Glutamatergic neuron (in vitro differentiated cells): ENCODE data around the gene CCT2. TPM values are rescaled to one million over a fixed set of nuclear protein-coding genes. Genes with fewer than 3 reads are reported as not detected.

ENCODE experiments used
- DNase-seq: peaks from one replicate; pipeline ENCODE4 v3.0.0; 2022
- H3K27ac Mint-ChIP-seq: one replicate; pipeline ENCODE4 v1.8.0; 2020; ENCODE audit warnings: mild to moderate bottlenecking, mixed read lengths, inconsistent platforms; ENCODE audit not compliant: unreplicated experiment
- H3K27me3 Mint-ChIP-seq: one replicate; pipeline ENCODE4 v1.8.0; 2020; ENCODE audit warnings: mild to moderate bottlenecking, moderate library complexity, mixed read lengths, inconsistent platforms; ENCODE audit not compliant: unreplicated experiment
- H3K36me3 Mint-ChIP-seq: one replicate; pipeline ENCODE4 v1.8.0; 2020; ENCODE audit warnings: mild to moderate bottlenecking, mixed read lengths, inconsistent platforms; ENCODE audit not compliant: unreplicated experiment
- H3K4me1 Mint-ChIP-seq: one replicate; pipeline ENCODE4 v1.8.0; 2020; ENCODE audit warnings: mild to moderate bottlenecking, low read depth, mixed read lengths, inconsistent platforms; ENCODE audit not compliant: unreplicated experiment
- H3K4me3 Mint-ChIP-seq: one replicate; pipeline ENCODE4 v1.8.0; 2020; ENCODE audit warnings: mild to moderate bottlenecking, mixed read lengths, inconsistent platforms; ENCODE audit not compliant: unreplicated experiment
- H3K9me3 Mint-ChIP-seq: one replicate; pipeline ENCODE4 v1.8.0; 2020; ENCODE audit warnings: mild to moderate bottlenecking, moderate library complexity, mixed read lengths, inconsistent platforms; ENCODE audit not compliant: unreplicated experiment
- total RNA-seq: library from RNA; stranded (reverse); fragmentation: NEBNext Ultra II Directional; extraction: Animal tissue kit (Norgen Biotek cat#: 25700); gene quantifications from one replicate; pipeline ENCODE4 v1.2.1, GENCODE V29; 2021; ENCODE audit not compliant: unreplicated experiment
- TF ChIP-seq, protein P1 (sequence below): fragments of 200-600 bp; sonication (generic); IDR thresholded peaks from one replicate; pipeline ENCODE4 v1.5.0; 2021; ENCODE audit not compliant: partially characterized antibody, unreplicated experiment

Gene CCT2
- total RNA-seq, 1 donor from 2014 or later: 298 TPM

DNA sequence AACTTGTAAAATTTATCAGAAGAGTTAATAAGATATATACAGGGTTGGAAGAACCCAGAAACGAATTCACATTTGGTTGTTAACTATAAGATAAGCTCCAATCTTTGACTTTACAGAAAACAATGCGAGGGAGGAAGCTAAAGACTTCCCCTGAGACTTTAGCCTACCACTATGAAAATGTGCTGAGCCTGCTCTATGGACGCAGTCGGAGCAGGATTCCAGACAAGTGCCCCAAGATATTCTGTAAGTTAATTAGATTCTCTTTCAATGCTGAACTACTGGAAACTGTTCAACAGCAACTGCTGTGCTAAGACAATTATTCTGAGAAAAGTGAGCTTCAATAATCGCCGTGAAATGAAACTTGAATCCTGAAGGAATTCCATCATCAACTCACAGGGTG, 33.8 kb downstream of the CCT2 start:
- Mint-ChIP-seq H3K36me3 (no peaks in the 10 kb centered on the region), H3K27ac (no peak overlapping the region), H3K9me3 (peaks cover 5% of the 10 kb centered on the region), H3K4me1 (peaks cover 24% of the 10 kb centered on the region), H3K27me3 (peaks cover 2% of the 10 kb centered on the region), H3K4me3 (no peak overlapping the region)
- no peak for DNase-seq
- TF ChIP-seq, protein P1, sequence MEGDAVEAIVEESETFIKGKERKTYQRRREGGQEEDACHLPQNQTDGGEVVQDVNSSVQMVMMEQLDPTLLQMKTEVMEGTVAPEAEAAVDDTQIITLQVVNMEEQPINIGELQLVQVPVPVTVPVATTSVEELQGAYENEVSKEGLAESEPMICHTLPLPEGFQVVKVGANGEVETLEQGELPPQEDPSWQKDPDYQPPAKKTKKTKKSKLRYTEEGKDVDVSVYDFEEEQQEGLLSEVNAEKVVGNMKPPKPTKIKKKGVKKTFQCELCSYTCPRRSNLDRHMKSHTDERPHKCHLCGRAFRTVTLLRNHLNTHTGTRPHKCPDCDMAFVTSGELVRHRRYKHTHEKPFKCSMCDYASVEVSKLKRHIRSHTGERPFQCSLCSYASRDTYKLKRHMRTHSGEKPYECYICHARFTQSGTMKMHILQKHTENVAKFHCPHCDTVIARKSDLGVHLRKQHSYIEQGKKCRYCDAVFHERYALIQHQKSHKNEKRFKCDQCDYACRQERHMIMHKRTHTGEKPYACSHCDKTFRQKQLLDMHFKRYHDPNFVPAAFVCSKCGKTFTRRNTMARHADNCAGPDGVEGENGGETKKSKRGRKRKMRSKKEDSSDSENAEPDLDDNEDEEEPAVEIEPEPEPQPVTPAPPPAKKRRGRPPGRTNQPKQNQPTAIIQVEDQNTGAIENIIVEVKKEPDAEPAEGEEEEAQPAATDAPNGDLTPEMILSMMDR: no peak

DNA sequence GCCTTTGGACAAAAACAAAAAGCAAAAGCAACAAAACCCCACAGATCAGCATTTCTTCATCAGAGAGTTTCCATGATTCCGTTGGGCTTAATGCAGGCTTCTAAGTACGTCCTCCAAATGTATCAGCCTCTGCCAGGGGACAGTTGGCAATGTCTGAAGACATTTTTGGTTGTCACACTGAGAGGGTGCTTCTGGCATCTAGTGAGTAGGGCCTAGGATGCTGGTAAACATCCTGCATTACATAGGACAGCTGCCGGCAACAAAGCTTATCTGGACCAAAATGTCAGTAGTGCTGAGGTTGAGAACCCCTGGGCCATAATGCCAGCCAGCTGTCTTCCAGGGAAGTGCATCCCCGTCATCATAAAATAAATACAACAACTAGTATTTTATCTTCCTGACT, 34.8 kb downstream of the CCT2 start:
- H3K4me3 Mint-ChIP-seq: no peak overlapping the region
- no peaks in the 10 kb centered on the region for H3K36me3 Mint-ChIP-seq
- DNase-seq: no peak
- peaks cover 2% of the 10 kb centered on the region for H3K27me3 Mint-ChIP-seq
- no peak overlapping the region for H3K27ac Mint-ChIP-seq
- H3K9me3 Mint-ChIP-seq: peaks cover 5% of the 10 kb centered on the region
- peaks cover 24% of the 10 kb centered on the region for H3K4me1 Mint-ChIP-seq
- TF ChIP-seq, protein P1: no peak

DNA sequence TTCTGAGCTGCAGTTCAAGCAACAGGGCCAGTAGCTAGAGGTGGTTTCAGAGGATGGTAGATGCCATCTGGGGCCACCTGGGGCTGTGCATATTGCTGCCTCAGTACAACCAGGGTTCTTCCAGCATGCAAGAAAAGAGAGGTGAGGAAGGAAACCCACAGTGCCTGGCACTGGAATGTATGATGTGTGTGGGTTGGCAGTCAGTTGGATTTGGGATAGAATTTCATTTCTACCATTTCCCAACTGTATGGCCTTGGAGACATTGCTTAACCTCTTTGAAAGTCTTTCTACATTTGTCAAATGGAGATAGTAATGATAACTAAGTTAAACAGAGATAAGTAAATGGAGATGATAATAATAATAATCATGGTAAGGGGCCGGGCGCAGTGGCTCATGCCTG, 35.7 kb downstream of the CCT2 start:
- no peak overlapping the region for H3K4me3 Mint-ChIP-seq
- H3K27me3 Mint-ChIP-seq: peaks cover 2% of the 10 kb centered on the region
- no peaks in the 10 kb centered on the region for H3K9me3 Mint-ChIP-seq
- peaks cover 17% of the 10 kb centered on the region for H3K4me1 Mint-ChIP-seq
- H3K27ac Mint-ChIP-seq: no peak overlapping the region
- no peak for DNase-seq
- no peaks in the 10 kb centered on the region for H3K36me3 Mint-ChIP-seq
- TF ChIP-seq, protein P1: no peak

DNA sequence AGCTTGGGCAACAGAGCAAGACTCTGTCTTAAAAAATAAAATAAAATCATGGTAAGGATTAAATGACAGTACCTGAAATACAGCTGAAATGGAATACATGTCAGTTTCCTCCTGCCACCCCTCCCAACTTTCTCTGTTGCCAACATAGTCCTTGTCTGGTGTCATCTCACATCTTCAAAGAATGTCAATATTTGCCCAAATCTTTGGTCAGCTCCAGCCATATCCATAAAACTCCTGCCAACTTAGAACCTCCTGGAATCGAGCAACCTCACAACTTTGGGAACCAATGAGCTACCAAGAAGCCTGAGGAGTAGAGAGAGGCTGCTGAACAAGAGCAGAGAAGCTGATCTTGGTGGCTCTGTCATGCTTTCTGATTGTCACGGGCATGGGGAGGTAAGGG, 36.3 kb downstream of the CCT2 start:
- DNase-seq: no peak
- H3K27me3 Mint-ChIP-seq: peaks cover 3% of the 10 kb centered on the region
- TF ChIP-seq, protein P1: no peak
- no peak overlapping the region for H3K27ac Mint-ChIP-seq
- H3K9me3 Mint-ChIP-seq: no peaks in the 10 kb centered on the region
- H3K36me3 Mint-ChIP-seq: no peaks in the 10 kb centered on the region
- H3K4me3 Mint-ChIP-seq: no peak overlapping the region
- peaks cover 10% of the 10 kb centered on the region for H3K4me1 Mint-ChIP-seq

DNA sequence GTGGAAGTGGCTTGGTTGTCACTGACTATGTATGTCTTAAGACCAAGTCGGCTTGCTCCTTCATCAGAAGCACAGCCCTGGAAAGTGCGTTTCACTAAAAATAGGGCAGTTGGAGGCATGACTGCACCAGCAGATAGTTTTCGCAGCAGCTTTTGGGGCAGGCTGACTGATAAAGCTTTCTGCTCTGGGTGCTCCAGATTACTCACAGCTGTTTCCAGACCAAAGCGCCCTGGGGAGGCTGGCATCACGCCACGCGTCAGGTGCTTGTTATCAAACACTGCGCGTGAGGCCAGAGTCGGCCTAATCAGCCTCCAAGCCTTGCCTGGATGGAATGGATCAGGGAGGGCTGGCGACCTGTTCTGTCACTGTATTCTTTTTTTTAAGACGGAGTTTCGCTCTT, 38.7 kb downstream of the CCT2 start:
- Mint-ChIP-seq H3K27me3 (peaks cover 3% of the 10 kb centered on the region), H3K9me3 (peaks cover 3% of the 10 kb centered on the region), H3K4me3 (no peak overlapping the region), H3K36me3 (no peaks in the 10 kb centered on the region), H3K4me1 (peaks cover 6% of the 10 kb centered on the region), H3K27ac (no peak overlapping the region)
- TF ChIP-seq, protein P1: no peak
- no peak for DNase-seq
